Measurements from ENCODE around the gene RPS29.
"Not testable (repeated sequence)": the region's sequence is repeated elsewhere in the genome, so short reads cannot be mapped to it uniquely, and the experiment has no call there.

RPS29 gene

GRCh38 chr14:49585803-49586672, at the start of gene RPS29:
RPS29 (minus strand) TSS chr14:49586380; CDS start chr14:49586346, 34 bp downstream.
- peak; percentile 91 for DNase-seq

DNA sequence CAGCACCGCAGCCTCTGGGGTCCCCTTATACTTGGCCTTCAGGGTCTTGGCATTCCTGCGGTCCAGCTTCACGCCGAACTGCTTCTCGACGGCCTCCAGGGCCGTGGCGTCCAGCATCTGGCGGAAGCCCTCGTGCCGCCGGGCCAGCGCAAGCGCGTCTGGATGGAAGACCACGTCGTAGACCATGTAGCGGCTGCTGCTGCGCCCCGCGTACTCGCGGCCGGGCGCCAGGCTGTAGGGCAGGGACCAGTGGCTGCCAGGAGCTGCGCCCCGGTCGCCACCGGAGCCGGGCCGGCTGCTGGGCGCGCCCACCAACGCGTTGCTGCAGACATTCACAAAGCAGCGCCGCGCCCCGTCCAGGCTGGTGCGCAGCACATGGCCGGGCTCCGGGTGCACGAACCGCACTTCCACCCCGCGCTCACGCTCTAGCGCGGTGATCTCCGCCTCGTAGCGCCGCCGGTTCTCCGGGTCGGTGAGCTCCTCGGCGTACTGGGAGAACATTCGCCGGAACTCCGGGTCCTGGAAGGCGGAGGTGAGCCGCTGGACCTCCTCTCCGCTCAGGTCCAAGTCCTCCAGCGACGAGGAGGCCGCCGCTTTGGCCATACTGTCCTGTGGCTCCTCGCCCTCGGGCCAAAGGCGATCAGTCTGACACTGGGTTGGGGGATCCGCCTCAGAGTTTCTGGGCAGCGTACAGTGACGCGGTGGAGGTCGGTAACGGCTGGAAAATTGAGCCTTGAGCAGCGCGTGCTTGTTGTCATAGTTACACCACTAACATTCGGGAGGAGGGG, 48.6 kb upstream of the RPS29 start, which contains the start of gene DNAAF2:
DNAAF2 (minus strand) TSS at position 698 of the 788 bp plus-strand sequence; CDS start at position 603, 95 bp downstream.
- DNase-seq = peak; percentile 20

- peak; percentile 93 for DNase-seq
These were observed 47.7 kb upstream of the RPS29 start for GRCh38 chr14:49633640-49634546.

- DNase-seq = no peak
These were observed 38.0 kb upstream of the RPS29 start for GRCh38 chr14:49623941-49624839.

DNA sequence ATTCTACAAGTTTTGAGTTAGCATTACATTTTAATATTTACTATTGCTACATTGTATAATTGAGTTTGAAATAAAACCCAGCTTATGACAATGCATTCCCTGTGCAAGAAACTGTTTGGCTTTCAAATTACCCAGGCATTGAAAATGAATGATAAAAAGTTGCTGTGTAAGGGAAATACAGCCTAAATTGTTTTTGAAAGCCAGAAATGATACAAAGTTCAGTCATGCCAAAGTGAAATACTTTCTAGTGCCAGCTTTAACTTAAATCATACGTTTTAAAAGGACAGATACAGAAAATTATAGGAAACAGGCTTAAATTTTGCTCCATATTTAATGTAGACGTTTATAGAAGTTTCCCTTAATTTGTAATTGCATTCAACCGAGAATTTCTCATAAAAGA, 37.2 kb upstream of the RPS29 start:
- no peak for DNase-seq

GRCh38 chr14:49622022-49622607, 35.9 kb upstream of the RPS29 start:
- DNase-seq = no peak

GRCh38 chr14:49621114-49621881, 35.1 kb upstream of the RPS29 start:
- peak; percentile 47 for DNase-seq

DNA sequence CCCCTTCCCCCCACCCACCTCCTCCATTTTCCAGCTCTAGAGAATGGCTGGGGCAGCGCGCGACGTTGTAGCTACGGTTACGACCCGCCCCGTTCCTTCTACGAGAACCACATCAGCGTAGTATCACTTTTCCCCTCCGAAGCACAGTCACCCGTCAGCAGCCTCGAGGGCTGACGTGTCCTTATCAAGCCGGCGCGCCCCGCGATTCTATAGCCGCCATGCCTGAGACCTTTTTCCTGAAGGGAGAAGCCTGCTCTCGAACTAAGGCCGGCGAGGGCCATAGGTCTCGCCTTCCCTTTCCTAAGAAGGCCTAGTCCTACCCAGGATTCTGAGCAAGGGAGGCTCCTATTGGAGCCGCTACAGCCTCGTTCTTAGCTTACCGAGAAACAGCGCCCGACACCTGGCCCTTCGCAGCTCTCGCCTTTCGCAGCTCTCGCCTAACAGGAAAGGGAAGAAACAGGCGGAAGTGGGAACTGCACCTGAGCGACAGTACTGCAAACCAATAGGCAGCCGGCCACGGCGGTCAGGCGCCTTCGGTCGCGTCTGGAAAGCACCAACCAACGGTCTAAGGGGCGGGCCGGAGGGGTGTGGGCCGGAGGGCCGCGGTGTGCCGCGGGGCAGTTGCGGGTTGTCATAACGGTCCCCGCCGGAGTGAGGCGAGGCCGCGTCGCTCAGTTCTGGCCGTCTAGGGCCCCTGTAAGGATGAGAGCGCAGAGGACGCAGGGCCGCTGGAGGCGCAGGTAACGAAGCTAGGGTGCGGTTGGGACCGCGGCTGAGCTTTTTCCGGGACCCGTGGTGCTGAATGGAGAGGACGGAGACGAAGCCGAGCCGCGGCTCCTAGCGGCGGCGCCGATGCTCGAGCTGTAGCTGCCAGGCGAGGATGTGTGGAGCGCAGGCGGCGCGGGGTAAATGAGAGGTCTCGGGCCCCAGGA, 34.3 kb upstream of the RPS29 start, which contains the start of the genes MGAT2 and RPL36AL:
MGAT2 (plus strand) TSS at position 618 of the 932 bp plus-strand sequence. CDS start 470 bp downstream, outside the sequence.
RPL36AL (minus strand) TSS at position 445 of the 932 bp plus-strand sequence. CDS start 1,522 bp downstream, outside the sequence.
- peak; percentile 93 for DNase-seq

GRCh38 chr14:49619730-49620129, 33.5 kb upstream of the RPS29 start:
- DNase-seq = no peak

DNA sequence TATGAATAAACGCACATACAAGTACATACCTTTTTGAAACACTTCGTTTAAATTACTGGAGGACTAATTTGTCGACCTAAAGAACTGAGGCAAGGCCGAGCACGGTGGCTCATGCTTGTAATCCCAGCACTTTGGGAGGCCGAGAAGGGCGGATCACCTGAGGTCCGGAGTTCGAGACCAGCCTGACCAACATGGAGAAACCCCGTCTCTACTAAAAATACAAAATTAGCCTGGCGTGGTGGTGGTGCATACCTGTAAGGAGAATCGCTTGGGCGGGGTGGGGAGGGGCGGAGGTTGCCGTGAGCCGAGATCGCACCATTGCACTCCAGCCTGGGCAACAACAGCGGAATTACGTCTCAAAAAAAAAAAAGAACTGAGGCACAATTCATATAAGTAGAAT, 33.1 kb upstream of the RPS29 start:
- not testable (repeated sequence) for DNase-seq

DNA sequence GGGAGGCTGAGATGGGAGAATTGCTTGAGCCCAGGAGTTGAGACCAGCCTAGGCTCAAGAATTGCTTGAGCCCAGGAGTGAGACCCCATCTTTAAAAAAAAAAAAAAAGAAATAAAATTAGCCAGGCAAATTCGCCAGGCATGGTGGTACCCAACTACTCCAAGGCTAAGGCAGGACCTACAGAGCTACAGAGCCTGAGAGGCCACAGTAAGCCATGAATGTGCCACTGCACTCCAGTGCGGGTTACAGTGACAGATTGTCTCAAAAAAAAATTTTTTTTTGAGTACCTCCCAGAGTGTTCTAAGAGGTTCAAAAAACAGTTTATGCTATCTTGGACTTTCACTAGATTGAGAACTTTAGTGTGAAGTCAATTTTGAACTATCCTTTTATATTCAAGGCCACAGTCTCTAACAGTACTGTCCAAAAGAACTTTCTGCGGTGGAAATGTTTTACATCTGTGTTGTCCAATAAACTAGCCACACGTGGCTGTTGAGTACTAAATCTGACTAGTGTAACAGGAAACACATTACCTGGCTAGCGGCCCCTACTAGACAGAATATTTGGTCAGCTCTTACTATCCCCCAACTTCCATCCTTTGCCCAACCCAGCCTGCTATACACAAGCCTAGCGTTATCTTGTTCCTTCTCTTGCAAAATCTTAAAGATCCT, 31.8 kb upstream of the RPS29 start:
- DNase-seq = no peak

DNA sequence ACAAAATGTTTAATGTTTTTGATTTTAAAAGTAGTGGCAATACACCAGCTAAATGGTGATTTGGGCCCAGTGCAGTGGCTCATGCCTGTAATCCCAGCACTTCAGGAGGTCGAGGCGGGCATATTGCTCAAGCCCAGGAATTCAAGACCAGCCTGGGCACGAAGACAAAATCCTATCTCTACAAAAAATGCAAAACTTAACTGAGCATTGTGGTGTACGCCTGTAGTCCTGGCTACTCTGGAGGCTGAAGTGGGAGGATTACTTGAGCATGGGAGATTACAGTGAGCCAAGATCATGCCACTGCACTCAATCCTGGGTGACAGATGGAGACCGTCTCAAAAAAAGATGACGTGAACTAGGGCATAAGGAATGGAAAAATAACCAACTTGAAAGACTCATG, 29.6 kb upstream of the RPS29 start:
- DNase-seq = no peak

DNA sequence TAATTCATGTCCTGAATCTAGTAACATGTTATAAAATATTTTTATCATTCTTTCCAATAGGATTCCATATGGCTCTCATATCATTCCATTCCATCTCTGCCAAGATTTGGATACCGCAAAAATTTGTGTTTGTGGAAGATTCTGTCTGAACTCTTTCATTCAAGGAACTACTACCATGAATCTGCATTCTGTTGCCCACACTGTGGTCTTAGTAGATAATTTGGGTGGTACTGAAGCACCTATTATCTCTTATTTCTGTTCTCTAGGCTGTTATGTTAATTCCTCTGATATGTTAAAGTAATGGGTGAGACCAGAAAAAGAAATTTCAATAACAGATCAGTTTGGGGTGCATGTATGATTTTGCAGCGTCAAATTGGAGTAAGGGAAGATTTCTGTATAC, 28.0 kb upstream of the RPS29 start:
- no peak for DNase-seq

DNA sequence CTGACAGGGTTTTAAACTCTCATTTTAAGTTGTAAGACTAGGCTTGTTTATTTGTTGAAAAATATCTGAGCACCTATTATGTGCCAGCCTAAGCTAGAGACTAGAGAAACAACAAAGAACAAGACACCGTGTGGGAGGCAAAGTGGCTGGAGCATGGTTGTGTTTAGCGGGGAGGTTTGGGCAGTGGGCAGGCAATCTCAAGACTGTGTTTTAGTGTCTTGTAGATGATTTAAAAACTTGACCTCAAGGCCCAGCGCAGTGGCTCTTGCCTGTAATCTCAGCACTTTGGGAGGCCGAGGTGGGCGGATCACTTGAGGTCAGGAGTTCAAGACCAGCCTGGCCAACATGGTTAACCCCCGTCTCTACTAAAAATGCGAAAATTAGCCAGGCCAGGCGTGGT, 26.5 kb upstream of the RPS29 start:
- DNase-seq = no peak

DNA sequence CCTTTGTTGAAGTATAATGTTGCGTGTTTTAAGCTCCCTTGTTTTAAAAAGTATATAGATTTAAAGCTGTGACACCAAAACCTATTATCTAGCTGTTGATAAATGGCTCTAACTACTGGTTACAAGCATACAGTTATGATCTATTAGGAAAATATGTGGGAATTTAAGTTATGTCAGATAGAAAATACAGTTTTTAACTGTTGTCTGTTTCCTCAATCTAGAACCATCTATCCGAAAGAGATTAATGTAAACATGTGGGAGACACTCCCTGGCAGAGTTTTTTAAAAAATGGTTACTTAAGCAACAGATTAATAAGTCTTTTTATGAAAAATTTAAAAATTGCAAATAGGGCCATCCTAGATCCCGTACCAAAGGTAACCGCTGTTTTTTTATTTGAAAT, 26.1 kb upstream of the RPS29 start:
- DNase-seq = no peak

DNA sequence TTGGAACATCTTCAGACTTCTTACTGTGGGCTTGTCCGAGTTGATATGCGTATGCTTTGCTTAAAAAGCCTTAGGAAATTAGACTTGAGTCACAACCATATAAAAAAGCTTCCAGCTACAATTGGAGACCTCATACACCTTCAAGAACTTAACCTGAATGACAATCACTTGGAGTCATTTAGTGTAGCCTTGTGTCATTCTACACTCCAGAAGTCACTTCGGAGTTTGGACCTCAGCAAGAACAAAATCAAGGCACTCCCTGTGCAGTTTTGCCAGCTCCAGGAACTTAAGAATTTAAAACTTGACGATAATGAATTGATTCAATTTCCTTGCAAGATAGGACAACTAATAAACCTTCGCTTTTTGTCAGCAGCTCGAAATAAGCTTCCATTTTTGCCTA, 21.4 kb upstream of the RPS29 start:
- no peak for DNase-seq

GRCh38 chr14:49598485-49599300, 12.5 kb upstream of the RPS29 start, which contains the start of gene LRR1:
LRR1 (plus strand) TSS chr14:49598940; CDS start chr14:49599021, 81 bp downstream.
- peak; percentile 69 for DNase-seq

- no peak for DNase-seq
These were observed 12.0 kb upstream of the RPS29 start for GRCh38 chr14:49598189-49598484.
